GM12878 (cell line): ENCODE data around the gene CTCFL. TPM values are rescaled to one million over a fixed set of nuclear protein-coding genes. Genes with fewer than 3 reads are reported as not detected.

Source experiments
- ATF2 ChIP-seq: IDR thresholded peaks from 2 replicates; pipeline ENCODE4 v1.6.1; 2012; ENCODE audit warnings: low read length, inconsistent platforms
- BRCA1 ChIP-seq: IDR thresholded peaks from 2 replicates; pipeline ENCODE4 v1.6.1; 2011; ENCODE audit warnings: low read depth, low read length, improper control_type of control experiment
- ETV6 ChIP-seq, 2 experiments: fragments of 450-650 bp in 1 of 2; IDR thresholded peaks in 1 of 2; conservative IDR thresholded peaks in 1 of 2; 2 replicates each; pipeline ENCODE4 v1.6.1; 2014; ENCODE audit warnings: antibody characterized with exemption in 1 of 2, borderline replicate concordance in 1 of 2, low read depth in 1 of 2, mild to moderate bottlenecking in 1 of 2, moderate library complexity in 1 of 2
- EZH2 ChIP-seq: IDR thresholded peaks from 2 replicates; pipeline ENCODE4 v1.6.1; 2012; ENCODE audit warnings: low read depth, mild to moderate bottlenecking, control low read depth, inconsistent platforms, low read length, borderline replicate concordance; ENCODE audit not compliant: control insufficient read depth
- FOS ChIP-seq: IDR thresholded peaks from 3 replicates; pipeline ENCODE4 v1.6.1; 2011; ENCODE audit warnings: borderline replicate concordance; ENCODE audit not compliant: insufficient read length; ENCODE audit errors: extremely low read depth
- HSF1 ChIP-seq: fragments of 150-350 bp; IDR thresholded peaks from 2 replicates; pipeline ENCODE4 v1.6.1; 2014; ENCODE audit warnings: mild to moderate bottlenecking, low read depth, low read length
- IRF4 ChIP-seq: IDR thresholded peaks from 2 replicates; pipeline ENCODE4 v1.6.1; 2011; ENCODE audit warnings: low read depth, low read length
- JUNB ChIP-seq: IDR thresholded peaks from 2 replicates; pipeline ENCODE4 v1.6.1; 2016; ENCODE audit warnings: antibody characterized with exemption, mild to moderate bottlenecking
- NFYA ChIP-seq: IDR thresholded peaks from 2 replicates; pipeline ENCODE4 v1.6.1; 2011; ENCODE audit warnings: low read depth, mild to moderate bottlenecking, low read length, improper control_type of control experiment, borderline replicate concordance
- PAX5 ChIP-seq: IDR thresholded peaks from 2 replicates; pipeline ENCODE4 v1.6.1; 2011; ENCODE audit warnings: low read depth, low read length, borderline replicate concordance
- PAX8 ChIP-seq: fragments of 450-650 bp; IDR thresholded peaks from 2 replicates; pipeline ENCODE4 v1.6.1; 2017; ENCODE audit warnings: mild to moderate bottlenecking, moderate library complexity
- PRDM15 ChIP-seq: fragments of 450-650 bp; formaldehyde crosslinking; IDR thresholded peaks from 2 replicates; pipeline ENCODE4 v1.4.0; 2020; ENCODE audit warnings: mild to moderate bottlenecking, moderate library complexity
- RB1 ChIP-seq: fragments of 450-650 bp; formaldehyde crosslinking; IDR thresholded peaks from 2 replicates; pipeline ENCODE4 v1.6.1; 2017; ENCODE audit warnings: mild to moderate bottlenecking, borderline replicate concordance
- STAT1 ChIP-seq: fragments of 450-650 bp; conservative IDR thresholded peaks from 2 replicates; pipeline ENCODE4 v1.6.1; 2014; ENCODE audit warnings: antibody characterized with exemption, mild to moderate bottlenecking
- STAT3 ChIP-seq: IDR thresholded peaks from 2 replicates; pipeline ENCODE4 v1.6.1; 2011; ENCODE audit warnings: low read depth, low read length, improper control_type of control experiment
- SUZ12 ChIP-seq: fragments of 200-600 bp; sonication (generic); IDR thresholded peaks from one replicate; pipeline ENCODE4 v1.6.1; 2018; ENCODE audit warnings: antibody characterized with exemption, mild to moderate bottlenecking; ENCODE audit not compliant: unreplicated experiment
- ZBTB40 ChIP-seq: fragments of 450-650 bp; IDR thresholded peaks from 2 replicates; pipeline ENCODE4 v1.6.1; 2016; ENCODE audit warnings: mild to moderate bottlenecking, moderate library complexity, borderline replicate concordance
- ZNF274 ChIP-seq: IDR thresholded peaks from one replicate; pipeline ENCODE4 v1.8.0; 2011; ENCODE audit not compliant: insufficient read length, insufficient read depth
- ZNF622 ChIP-seq: fragments of 450-650 bp; IDR thresholded peaks from 2 replicates; pipeline ENCODE4 v1.6.1; 2017; ENCODE audit warnings: mild to moderate bottlenecking, inconsistent platforms
- polyA plus RNA-seq, 11 experiments: library from polyadenylated mRNA; depleted of rRNA in 4 of 11; unstranded in 6 of 11; stranded (reverse) in 5 of 11; fragments of >200 nt; fragmentation: Nextera tagmentation in 4 of 11; fragmentation: Illumina TruSeq in 1 of 11; extraction: Ambion mirVana in 4 of 11; extraction: Trizol in 1 of 11; gene quantifications; 1 replicate in 1 of 11; 2 replicates in 10 of 11; pipeline versions ENCODE4 v1.2.1 to v1.2.3, GENCODE V29; 2011 to 2016; ENCODE audit warnings: inconsistent platforms in 2 of 11, missing spikeins in 2 of 11, low read depth in 1 of 11
- total RNA-seq, 4 experiments: library from RNA; depleted of rRNA in 3 of 4; stranded (reverse); fragments of >200 nt in 3 of 4; fragmentation: Illumina TruSeq in 1 of 4; extraction: Trizol in 1 of 4; gene quantifications; 2 replicates each; pipeline versions ENCODE4 v1.2.1 to v1.2.3, GENCODE V29; 2013 to 2021

The CTCFL gene
- total and polyA plus RNA-seq, 10 of the 15 experiments (the other 5 are each of a cell fraction or from before 2014, with no cell fraction given), result 0.06 to 0.20 (median 0.11) TPM; not detected in 4

GRCh38 chr20:57480444-57481160 lies 44.3 kb downstream of the CTCFL start (continued):
- no peak for TF ChIP-seq PRDM15 (CRISPR knock-in tag)
- TF ChIP-seq PAX8, result no peak
- TF ChIP-seq STAT3, result no peak
- 0 out of 2 replicates have a peak, but pooled peaks have one; percentile 43 for TF ChIP-seq ZBTB40
- TF ChIP-seq BRCA1, result no peak
- no peak for TF ChIP-seq NFYA
- no peak for TF ChIP-seq FOS
- TF ChIP-seq RB1, result no peak; the same call in 1 of the 2 replicates
- TF ChIP-seq ATF2, result peak; percentile 94
- TF ChIP-seq EZH2, result no peak
- TF ChIP-seq STAT1, result no peak
- peak in 1 of 2 experiments; percentile 90; a peak in 2 of 4 replicates for TF ChIP-seq ETV6 (conservative IDR thresholded peaks at IDR 0.05 in 1 of 2, IDR thresholded peaks at IDR 0.05 in 1 of 2; ENCODE audit: borderline replicate concordance in 1 of 2, low read depth in 1 of 2)
- TF ChIP-seq ZNF622, result no peak
- no peak for TF ChIP-seq ZNF274
- peak; percentile 72 for TF ChIP-seq PAX5
- TF ChIP-seq HSF1, result no peak
- TF ChIP-seq SUZ12, result no peak
- peak; percentile 86 for TF ChIP-seq JUNB
- 0 out of 2 replicates have a peak, but pooled peaks have one; percentile 34 for TF ChIP-seq IRF4
